ENCODE data around the gene NSUN4.

Gene NSUN4

GRCh38 chr1:46408356-46409062, 67.9 kb downstream of the NSUN4 start:
- DNase-seq = no peak

- DNase-seq = no peak
Observed at GRCh38 chr1:46409063-46409372, 68.4 kb downstream of the NSUN4 start.

GRCh38 chr1:46410156-46411009, 69.8 kb downstream of the NSUN4 start:
- DNase-seq = no peak

- DNase-seq = no peak
Observed at GRCh38 chr1:46411010-46411405, 70.4 kb downstream of the NSUN4 start.
